Astrocyte of the cerebellum (primary cell): ENCODE data around the gene SENP1.

Experiments
- DNase-seq: peaks from one replicate; pipeline ENCODE4 v3.0.0-alpha.2; 2011; ENCODE audit warnings: low read depth
- H3K4me3 ChIP-seq: 2 replicates; pipeline ENCODE4 v1.5.1; 2011; ENCODE audit warnings: mild to moderate bottlenecking, low read depth, low read length, moderate library complexity
- in situ Hi-C: cut with HindIII; loops from 2 replicates; pipeline ENCODE4 v1.10.0; 2017; ENCODE audit warnings: low sequenced_read_pairs
- TF ChIP-seq, protein P1 (sequence below): IDR thresholded peaks from 2 replicates; pipeline ENCODE4 v1.5.1; 2012; ENCODE audit warnings: low read length, low read depth, moderate library complexity, mild to moderate bottlenecking; ENCODE audit errors: missing control alignments

Gene SENP1

DNA sequence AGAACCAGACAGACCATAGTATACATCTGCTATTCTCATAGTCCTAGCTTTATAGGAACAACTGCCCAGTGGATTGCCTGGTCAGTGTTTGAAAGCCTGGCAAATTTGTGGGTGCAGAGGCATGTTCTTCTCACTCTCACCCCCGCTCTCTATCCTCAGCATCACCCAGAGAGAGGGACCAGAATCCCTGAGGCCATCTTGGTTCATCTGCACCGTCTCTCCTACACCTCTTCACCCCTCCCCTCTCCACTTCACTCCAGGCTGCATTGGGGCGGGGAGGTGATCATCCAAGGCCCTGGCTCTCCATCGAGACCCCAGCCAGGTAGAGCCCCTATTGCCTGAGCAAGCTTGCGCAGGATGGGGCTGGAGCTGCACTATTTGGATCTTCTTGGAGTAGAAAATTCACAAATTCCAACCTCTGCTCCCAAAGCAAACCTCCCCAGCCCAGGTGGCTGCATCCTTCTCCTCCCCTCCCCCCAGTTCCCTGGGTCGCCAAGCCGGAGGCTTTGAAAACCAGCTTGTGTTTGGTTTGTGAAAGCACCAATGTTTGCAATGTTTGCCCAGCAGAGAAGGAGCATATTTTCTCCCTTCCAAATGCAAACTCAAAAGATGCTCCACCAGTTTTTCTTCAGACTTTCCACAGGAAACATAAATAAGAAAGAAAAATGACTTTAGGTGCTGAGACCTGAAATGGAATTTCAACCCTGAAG lies 83.0 kb downstream of the SENP1 start:
- H3K4me3 ChIP-seq: no peak overlapping the region
- in situ Hi-C loops: no loop called here
- TF ChIP-seq, protein P1, sequence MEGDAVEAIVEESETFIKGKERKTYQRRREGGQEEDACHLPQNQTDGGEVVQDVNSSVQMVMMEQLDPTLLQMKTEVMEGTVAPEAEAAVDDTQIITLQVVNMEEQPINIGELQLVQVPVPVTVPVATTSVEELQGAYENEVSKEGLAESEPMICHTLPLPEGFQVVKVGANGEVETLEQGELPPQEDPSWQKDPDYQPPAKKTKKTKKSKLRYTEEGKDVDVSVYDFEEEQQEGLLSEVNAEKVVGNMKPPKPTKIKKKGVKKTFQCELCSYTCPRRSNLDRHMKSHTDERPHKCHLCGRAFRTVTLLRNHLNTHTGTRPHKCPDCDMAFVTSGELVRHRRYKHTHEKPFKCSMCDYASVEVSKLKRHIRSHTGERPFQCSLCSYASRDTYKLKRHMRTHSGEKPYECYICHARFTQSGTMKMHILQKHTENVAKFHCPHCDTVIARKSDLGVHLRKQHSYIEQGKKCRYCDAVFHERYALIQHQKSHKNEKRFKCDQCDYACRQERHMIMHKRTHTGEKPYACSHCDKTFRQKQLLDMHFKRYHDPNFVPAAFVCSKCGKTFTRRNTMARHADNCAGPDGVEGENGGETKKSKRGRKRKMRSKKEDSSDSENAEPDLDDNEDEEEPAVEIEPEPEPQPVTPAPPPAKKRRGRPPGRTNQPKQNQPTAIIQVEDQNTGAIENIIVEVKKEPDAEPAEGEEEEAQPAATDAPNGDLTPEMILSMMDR: no peak
- DNase-seq: no peak

DNA sequence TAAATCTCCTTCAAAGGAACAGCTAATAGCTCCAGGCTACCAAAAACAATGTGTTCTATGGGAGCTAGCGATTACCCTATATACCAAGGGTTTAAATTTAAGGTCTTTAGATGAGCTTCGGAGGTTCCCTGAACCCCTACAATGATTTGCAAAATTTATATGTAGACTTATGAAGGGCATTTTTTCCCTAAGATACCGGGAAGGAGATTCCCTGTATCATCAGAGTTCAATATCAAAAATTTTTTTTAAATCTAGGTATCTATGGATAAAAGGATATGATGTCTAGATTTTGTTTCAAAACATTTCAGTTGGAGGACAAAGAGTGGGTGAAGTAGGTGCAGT lies 83.7 kb downstream of the SENP1 start:
- H3K4me3 ChIP-seq: no peak overlapping the region
- in situ Hi-C loops: no loop called here
- TF ChIP-seq, protein P1: no peak
- no peak for DNase-seq

DNA sequence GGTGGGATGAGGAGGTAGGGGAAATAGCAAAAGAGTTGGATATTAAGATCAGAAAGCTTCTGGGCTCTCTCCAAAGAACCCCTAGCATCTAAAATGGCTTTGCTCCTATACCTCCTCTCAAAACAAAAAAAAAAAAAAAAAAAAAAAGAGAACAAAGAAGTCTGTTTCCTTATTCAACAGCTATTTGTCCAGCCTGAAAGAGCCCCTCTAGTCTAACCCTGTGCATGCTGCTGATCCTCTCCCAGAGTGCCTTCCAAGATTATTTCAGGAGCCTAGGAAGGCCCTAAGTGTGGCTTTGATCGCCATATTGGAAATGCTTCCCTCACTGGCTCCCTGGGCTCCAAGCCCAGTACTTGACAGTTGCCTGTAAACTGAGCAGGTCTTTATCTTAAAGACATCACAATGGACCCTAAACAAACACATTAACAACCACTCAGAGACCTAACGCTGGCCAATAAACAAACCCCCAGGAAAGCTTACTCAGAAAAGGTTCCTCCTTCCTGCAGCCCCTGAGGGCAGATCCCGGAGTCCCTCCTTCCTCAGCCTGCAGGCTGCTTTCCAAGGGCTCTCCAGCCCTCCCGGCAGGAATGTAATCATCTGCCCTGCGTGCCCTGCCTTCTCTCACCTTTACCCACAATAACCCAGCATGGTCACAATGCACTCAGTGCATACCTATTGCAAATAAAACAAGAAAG lies 84.2 kb downstream of the SENP1 start:
- H3K4me3 ChIP-seq: no peak overlapping the region
- in situ Hi-C loops: no loop called here
- DNase-seq: no peak
- TF ChIP-seq, protein P1: no peak

DNA sequence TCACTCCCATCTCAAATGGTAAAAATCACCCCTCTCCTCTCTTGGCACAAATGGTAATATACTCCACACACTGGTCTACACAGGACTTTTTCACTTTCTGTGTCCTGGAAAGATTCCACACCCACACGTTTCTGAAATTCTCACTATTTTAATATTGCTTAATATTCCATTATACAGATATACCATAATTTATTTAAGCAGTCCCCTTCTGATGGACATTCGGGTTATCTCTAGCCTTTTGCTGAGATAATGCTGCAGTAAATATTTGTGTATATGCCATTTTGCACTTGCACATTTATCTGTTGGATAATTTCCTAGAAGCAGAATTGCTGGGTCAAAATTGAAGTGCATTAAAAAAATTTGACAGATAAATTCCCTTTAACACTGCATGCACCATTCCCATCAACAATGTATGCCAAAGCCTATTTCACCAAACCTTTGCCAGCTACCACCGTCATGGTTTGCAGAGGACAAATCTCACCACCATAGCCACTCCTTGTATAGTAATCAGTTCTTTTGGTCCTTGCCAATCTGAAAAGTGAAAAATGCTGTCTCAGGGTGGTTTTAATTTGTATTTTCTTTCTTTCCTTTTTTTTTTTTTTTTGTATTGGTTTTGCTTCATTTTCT lies 86.1 kb downstream of the SENP1 start:
- in situ Hi-C loops: no loop called here
- no peak for DNase-seq
- H3K4me3 ChIP-seq: no peak overlapping the region
- TF ChIP-seq, protein P1: no peak

DNA sequence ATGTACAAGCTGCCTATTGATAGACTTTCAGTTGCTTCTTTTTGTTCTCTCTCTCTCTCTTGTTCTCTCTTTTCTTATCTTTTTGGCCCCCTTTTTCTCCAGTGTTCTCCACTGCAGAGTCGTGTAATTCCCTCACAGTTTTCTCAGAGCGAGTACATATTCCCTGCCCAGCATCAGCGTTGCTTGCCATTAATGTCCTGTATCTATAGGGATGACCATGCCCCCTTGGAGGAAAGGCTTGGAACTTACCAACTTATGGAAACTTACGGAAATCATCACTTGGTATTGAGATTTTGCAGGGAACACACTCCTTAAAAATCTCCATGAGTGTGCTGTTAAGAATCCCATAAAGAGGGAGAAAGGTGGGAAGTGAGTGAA lies 87.3 kb downstream of the SENP1 start:
- H3K4me3 ChIP-seq: no peak overlapping the region
- in situ Hi-C loops: no loop called here
- DNase-seq: no peak
- TF ChIP-seq, protein P1: no peak

DNA sequence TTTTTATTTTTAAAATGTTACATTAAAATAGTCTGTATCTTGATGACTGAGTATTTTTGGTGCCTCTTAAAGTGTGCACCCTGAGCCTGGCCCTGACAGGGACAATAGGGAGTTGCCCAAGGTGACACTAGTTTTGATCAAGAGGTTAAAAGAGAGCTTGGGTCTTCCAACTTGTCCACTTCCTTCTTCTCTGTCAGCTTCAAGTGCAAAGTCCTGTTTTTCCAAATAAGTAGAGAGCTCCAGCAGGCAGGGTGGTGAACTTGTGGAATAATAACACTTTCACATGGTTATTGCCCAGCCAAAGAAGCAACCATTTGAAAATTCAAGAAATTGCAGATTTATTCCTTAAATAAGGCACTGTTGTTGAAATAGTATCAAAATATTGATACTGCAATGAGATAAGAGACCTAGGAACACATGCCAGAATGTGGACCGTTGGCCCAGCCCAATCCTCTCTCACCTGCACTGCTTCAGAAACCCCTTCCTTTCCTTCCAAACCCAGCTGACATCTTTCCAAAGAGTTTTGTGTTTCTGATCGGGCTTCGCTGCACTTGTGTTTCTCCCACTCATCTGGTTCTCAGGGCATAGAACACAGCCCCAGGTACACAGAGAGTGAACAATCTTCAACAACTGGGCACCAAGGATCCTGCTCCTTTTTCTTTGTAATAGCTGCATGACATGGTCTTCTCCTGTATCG lies 87.8 kb downstream of the SENP1 start:
- in situ Hi-C loops: no loop called here
- no peak overlapping the region for H3K4me3 ChIP-seq
- no peak for DNase-seq
- TF ChIP-seq, protein P1: no peak
